PC-9 (cell line): ENCODE measurements around the gene ANTXR2. TPM values are rescaled to one million over a fixed set of nuclear protein-coding genes. Genes with fewer than 3 reads are reported as not detected.

Experiments used
- BruUV-seq: library from RNA; stranded (reverse); fragments of 400-500 nt; replicated peaks from 2 replicates; lab custom pipeline; 2021; lab: Mats Ljungman, UMichigan
- CTCF ChIA-PET: fragments of 300-600 bp; sonication (Branson Sonifier 250); formaldehyde crosslinking; loops from one replicate; lab custom pipeline; 2022; ENCODE audit warnings: antibody characterized with exemption; lab: Charles Lee
- POLR2A ChIA-PET: fragments of 300-600 bp; sonication (Branson Sonifier 250); formaldehyde crosslinking; loops from one replicate; lab custom pipeline; 2022; ENCODE audit warnings: antibody characterized with exemption; ENCODE audit not compliant: unreplicated experiment; lab: Charles Lee
- DNase-seq, 2 experiments: peaks; one replicate each; pipeline versions ENCODE4 v3.0.0 to v3.0.0-alpha.2; 2015 to 2022; ENCODE audit warnings: mixed read lengths in 1 of 2
- H2AFZ ChIP-seq: fragments of 200-600 bp; sonication (generic); 2 replicates; pipeline ENCODE4 v1.8.1; 2017; ENCODE audit warnings: antibody characterized with exemption
- H3F3A ChIP-seq: fragments of 200-600 bp; sonication (generic); 2 replicates; pipeline ENCODE4 v1.8.1; 2017; ENCODE audit warnings: antibody characterized with exemption, mild to moderate bottlenecking, low read depth; ENCODE audit not compliant: insufficient read depth
- H3K27ac ChIP-seq: fragments of 200-600 bp; sonication (generic); 2 replicates; pipeline ENCODE4 v1.6.1; 2016; ENCODE audit warnings: mixed run types
- H3K27me3 ChIP-seq: fragments of 200-600 bp; sonication (generic); 2 replicates; pipeline ENCODE4 v1.6.1; 2016; ENCODE audit warnings: low read depth, mixed run types; ENCODE audit not compliant: insufficient read depth
- H3K36me3 ChIP-seq: fragments of 200-600 bp; sonication (generic); 2 replicates; pipeline ENCODE4 v1.6.1; 2016; ENCODE audit warnings: low read depth, mixed run types
- H3K4me1 ChIP-seq: fragments of 200-600 bp; sonication (generic); replicated peaks from 2 replicates; pipeline ENCODE4 v1.6.1; 2016; ENCODE audit warnings: mixed run types; ENCODE audit not compliant: insufficient read depth
- H3K4me2 ChIP-seq: fragments of 200-600 bp; sonication (generic); 2 replicates; pipeline ENCODE4 v1.6.1; 2017; ENCODE audit warnings: mixed run types
- H3K4me3 ChIP-seq: fragments of 200-600 bp; sonication (generic); 2 replicates; pipeline ENCODE4 v1.6.1; 2016; ENCODE audit warnings: mixed run types
- H3K79me2 ChIP-seq: fragments of 200-600 bp; sonication (generic); 2 replicates; pipeline ENCODE4 v1.6.1; 2017; ENCODE audit warnings: low read depth, mixed run types
- H3K9me2 ChIP-seq: fragments of 200-600 bp; sonication (generic); 2 replicates; pipeline ENCODE4 v1.8.1; 2017; ENCODE audit warnings: mild to moderate bottlenecking; ENCODE audit not compliant: insufficient read depth
- H3K9me3 ChIP-seq: fragments of 200-600 bp; sonication (generic); 2 replicates; pipeline ENCODE4 v1.8.1; 2016; ENCODE audit warnings: low read depth; ENCODE audit not compliant: insufficient read depth
- H4K20me1 ChIP-seq: fragments of 200-600 bp; sonication (generic); 2 replicates; pipeline ENCODE4 v1.8.1; 2017; ENCODE audit not compliant: insufficient read depth
- CTCF ChIP-seq: fragments of 200-600 bp; sonication (generic); conservative IDR thresholded peaks from 2 replicates; pipeline ENCODE4 v1.6.1; 2017; ENCODE audit warnings: mixed run types, antibody characterized with exemption, mild to moderate bottlenecking, moderate library complexity
- EZH2 ChIP-seq: fragments of 200-600 bp; sonication (generic); IDR thresholded peaks from 2 replicates; pipeline ENCODE4 v1.8.0; 2017; ENCODE audit warnings: antibody characterized with exemption, low read depth
- intact Hi-C: fragments of 100-400 bp; cut with micrococcal nuclease; formaldehyde crosslinking; loops from one replicate; pipeline ENCODE4 v1.10.0; 2022; ENCODE audit not compliant: unreplicated experiment
- total RNA-seq: library from RNA; stranded (reverse); gene quantifications from 2 replicates; pipeline ENCODE4 v1.2.3, GENCODE V29; 2021

ANTXR2 gene
- total RNA-seq, 1 experiment from 2014 or later: 2.0 TPM

GRCh38 chr4:80016506-80016905 lies 56.5 kb downstream of the ANTXR2 start:
- Histone ChIP-seq H3K9me2 (no peaks in the 10 kb centered on the region), H3K9me3 (no peaks in the 10 kb centered on the region), H3K4me2 (no peak overlapping the region), H3K27me3 (no peaks in the 10 kb centered on the region), H3F3A (0 out of 2 replicates have a peak, but pooled peaks cover 5% of the 10 kb centered on the region), H3K4me3 (no peak overlapping the region), H3K4me1 (0 out of 2 replicates have a peak, but pooled peaks cover 12% of the 10 kb centered on the region), H4K20me1 (no peaks in the 10 kb centered on the region), H2AFZ (no peak overlapping the region), H3K79me2 (no peaks in the 10 kb centered on the region), H3K36me3 (no peaks in the 10 kb centered on the region), H3K27ac (no peak overlapping the region)
- no peak for TF ChIP-seq CTCF
- DNase-seq: no peak
- intact Hi-C loops: no loop called here
- ChIA-PET POLR2A (no interaction called here), CTCF (no interaction called here)
- no TSS peak for BruUV-seq

- H3K9me2 ChIP-seq: no peaks in the 10 kb centered on the region
- H3K4me2 ChIP-seq: no peak overlapping the region
- H3K4me3 ChIP-seq: no peak overlapping the region
- no peaks in the 10 kb centered on the region for H3K36me3 ChIP-seq
- no peak overlapping the region for H3K27ac ChIP-seq
- H2AFZ ChIP-seq: no peak overlapping the region
- TF ChIP-seq CTCF (no peak), EZH2 (no peak)
- H3F3A ChIP-seq: 0 out of 2 replicates have a peak, but pooled peaks cover 5% of the 10 kb centered on the region
- no peak for DNase-seq
- 0 out of 2 replicates have a peak, but pooled peaks cover 12% of the 10 kb centered on the region for H3K4me1 ChIP-seq
- H3K27me3 ChIP-seq: no peaks in the 10 kb centered on the region
- no peaks in the 10 kb centered on the region for H3K79me2 ChIP-seq
- intact Hi-C loops: no loop called here
- no peaks in the 10 kb centered on the region for H4K20me1 ChIP-seq
- POLR2A ChIA-PET: no interaction called here
- BruUV-seq: no TSS peak
- H3K9me3 ChIP-seq: no peaks in the 10 kb centered on the region
- CTCF ChIA-PET: no interaction called here
Observed at GRCh38 chr4:80015407-80016189, 57.4 kb downstream of the ANTXR2 start.

DNA sequence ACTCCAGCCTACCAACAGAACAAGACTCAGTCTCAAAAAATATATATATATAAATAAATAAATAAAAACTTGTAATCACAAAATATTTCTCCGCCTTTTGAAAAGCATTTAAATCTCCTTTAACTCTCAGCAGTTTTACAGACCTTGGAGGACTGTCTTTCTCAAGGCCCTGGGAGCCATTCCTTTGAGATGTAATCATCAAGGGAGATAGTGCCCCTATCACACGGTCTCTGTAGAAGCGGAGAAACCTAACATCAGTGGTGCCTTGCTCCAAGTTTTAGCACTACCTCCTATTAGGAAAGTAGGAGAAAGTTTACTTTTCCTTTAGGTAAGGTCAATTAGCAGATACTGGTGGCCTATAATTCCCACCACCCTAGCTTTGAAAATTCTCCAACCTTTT lies 58.5 kb downstream of the ANTXR2 start:
- no peaks in the 10 kb centered on the region for H3K9me3 ChIP-seq
- H3K4me2 ChIP-seq: no peak overlapping the region
- no peak overlapping the region for H3K4me3 ChIP-seq
- no peaks in the 10 kb centered on the region for H3K9me2 ChIP-seq
- intact Hi-C loops: no loop called here
- ChIA-PET CTCF (no interaction called here), POLR2A (no interaction called here)
- no peak for DNase-seq
- H3K27me3 ChIP-seq: no peaks in the 10 kb centered on the region
- no peaks in the 10 kb centered on the region for H4K20me1 ChIP-seq
- H3K4me1 ChIP-seq: 0 out of 2 replicates have a peak, but pooled peaks cover 12% of the 10 kb centered on the region
- H3K36me3 ChIP-seq: no peaks in the 10 kb centered on the region
- H3K79me2 ChIP-seq: no peaks in the 10 kb centered on the region
- 0 out of 2 replicates have a peak, but pooled peaks cover 5% of the 10 kb centered on the region for H3F3A ChIP-seq
- TF ChIP-seq CTCF (no peak), EZH2 (no peak)
- H3K27ac ChIP-seq: no peak overlapping the region
- H2AFZ ChIP-seq: no peak overlapping the region
- BruUV-seq: no TSS peak
